NB4 (cell line): ENCODE data around the gene GREB1L.
A peak's percentile ranks its signal among the peaks of the same experiment; 100 is the strongest.

Source experiments
- DNase-seq: peaks from one replicate; pipeline ENCODE4 v3.0.0; 2010; ENCODE audit warnings: low read depth
- H3K4me3 ChIP-seq: one replicate; pipeline ENCODE4 v1.5.1; 2011; ENCODE audit warnings: mild to moderate bottlenecking, low read depth, low read length, moderate library complexity
- CTCF ChIP-seq: IDR thresholded peaks from one replicate; pipeline ENCODE4 v1.5.1; 2012; ENCODE audit warnings: low read depth, low read length
- MYC ChIP-seq: IDR thresholded peaks from 2 replicates; pipeline ENCODE4 v1.6.1; 2011; ENCODE audit warnings: low read depth, low read length
- POLR2A ChIP-seq: IDR thresholded peaks from 2 replicates; pipeline ENCODE4 v1.6.1; 2011; ENCODE audit warnings: mild to moderate bottlenecking; ENCODE audit not compliant: insufficient read length; ENCODE audit errors: extremely low read depth
- TF ChIP-seq, protein P1 (sequence below): IDR thresholded peaks from 2 replicates; pipeline ENCODE4 v1.6.1; 2011; ENCODE audit warnings: low read depth, low read length

GREB1L gene

GRCh38 chr18:21458788-21459187 lies 216.8 kb downstream of the GREB1L start:
- peak; percentile 3 for DNase-seq
- TF ChIP-seq POLR2A (no peak), MYC (no peak), CTCF (no peak)
- TF ChIP-seq, protein P1, sequence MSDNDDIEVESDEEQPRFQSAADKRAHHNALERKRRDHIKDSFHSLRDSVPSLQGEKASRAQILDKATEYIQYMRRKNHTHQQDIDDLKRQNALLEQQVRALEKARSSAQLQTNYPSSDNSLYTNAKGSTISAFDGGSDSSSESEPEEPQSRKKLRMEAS, result no peak
- no peak overlapping the region for H3K4me3 ChIP-seq

DNA sequence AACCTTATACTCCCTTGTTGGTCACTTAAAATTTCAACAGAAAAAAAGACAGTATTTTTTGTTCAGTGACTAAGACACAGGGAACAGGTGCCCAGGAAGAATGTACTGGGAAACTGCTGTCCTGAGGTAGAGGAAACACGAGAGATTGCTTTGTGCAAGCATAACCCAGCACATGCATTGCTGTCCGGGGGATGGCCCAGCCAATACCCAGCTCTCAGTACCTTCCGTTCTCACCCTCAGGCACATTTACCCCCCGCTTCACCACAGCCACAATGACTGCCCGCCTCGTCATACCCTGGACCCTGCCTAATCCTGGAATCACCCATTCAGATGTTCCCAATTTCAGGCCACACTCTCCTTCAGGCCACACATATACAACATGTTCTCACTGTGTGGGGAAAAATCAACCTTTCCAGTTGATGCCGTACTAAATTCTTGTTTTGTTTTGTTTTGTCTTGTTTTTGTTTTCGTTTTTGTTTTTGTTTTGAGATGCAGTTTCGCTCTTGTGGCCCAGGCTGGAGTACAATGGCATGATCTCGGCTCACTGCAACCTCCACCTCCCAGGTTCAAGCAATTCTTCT lies 217.8 kb downstream of the GREB1L start:
- TF ChIP-seq MYC (no peak), POLR2A (no peak)
- TF ChIP-seq, protein P1, result no peak
- DNase-seq, result no peak
- H3K4me3 ChIP-seq, result no peak overlapping the region

DNA sequence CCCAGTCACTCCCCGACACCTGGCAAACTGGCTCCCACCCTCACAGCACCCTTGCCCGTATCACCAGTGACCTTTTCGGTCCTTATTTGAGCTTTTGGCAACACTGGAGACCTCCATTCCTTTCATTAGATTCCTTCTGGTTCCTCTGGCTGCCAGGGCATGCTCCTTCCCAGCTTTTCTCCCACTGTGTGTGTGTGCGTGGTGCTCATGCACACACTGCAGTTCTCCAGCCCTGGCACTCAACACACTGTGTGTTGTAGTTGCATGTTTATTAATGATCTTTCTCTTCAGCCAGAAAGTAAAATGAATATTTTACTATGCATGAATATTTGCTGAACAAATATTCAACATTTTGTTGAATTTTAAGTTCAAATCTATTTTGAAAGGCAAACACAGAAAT lies 219.4 kb downstream of the GREB1L start:
- DNase-seq, result no peak
- no peak for TF ChIP-seq MYC
- TF ChIP-seq, protein P1, result no peak
- TF ChIP-seq CTCF, result no peak
- no peak for TF ChIP-seq POLR2A
- no peak overlapping the region for H3K4me3 ChIP-seq

DNA sequence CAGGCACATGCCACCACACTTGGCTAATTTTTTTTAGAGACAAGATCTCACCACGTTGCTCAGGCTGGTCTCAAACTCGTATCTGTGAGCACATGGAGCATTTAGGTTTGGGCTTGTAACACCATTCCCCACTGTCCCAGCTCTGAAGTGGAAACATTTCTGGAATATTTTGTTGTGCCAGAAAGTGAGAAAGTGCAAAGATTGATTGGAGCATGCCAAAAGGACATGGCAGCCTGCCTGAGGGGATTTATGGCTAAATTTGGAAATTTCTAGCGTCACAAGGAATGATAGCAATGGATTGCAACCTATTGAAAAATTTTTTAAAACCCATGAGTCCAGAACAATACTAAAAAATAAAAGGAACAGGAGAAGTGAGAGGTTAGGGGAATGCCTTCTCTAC lies 221.7 kb downstream of the GREB1L start:
- DNase-seq, result no peak
- H3K4me3 ChIP-seq, result no peak overlapping the region
- TF ChIP-seq, protein P1, result no peak
- TF ChIP-seq POLR2A, result no peak
- TF ChIP-seq MYC, result no peak

GRCh38 chr18:21468514-21469164 lies 226.6 kb downstream of the GREB1L start:
- no peak for TF ChIP-seq CTCF
- TF ChIP-seq POLR2A, result no peak
- TF ChIP-seq, protein P1, result no peak
- no peak for TF ChIP-seq MYC
- no peak for DNase-seq
- no peak overlapping the region for H3K4me3 ChIP-seq

- DNase-seq, result no peak
- TF ChIP-seq POLR2A (no peak), MYC (no peak), CTCF (no peak)
- TF ChIP-seq, protein P1, result no peak
- H3K4me3 ChIP-seq, result no peak overlapping the region
Measured at GRCh38 chr18:21472741-21473140, 230.7 kb downstream of the GREB1L start.
